Type B pancreatic cell (in vitro differentiated cells): ENCODE results near the gene HSP90AA1. TPM values are rescaled to one million over a fixed set of nuclear protein-coding genes. Genes with fewer than 3 reads are reported as not detected.

Experiments used
- DNase-seq: peaks from one replicate; pipeline ENCODE4 v3.0.0; 2021; ENCODE audit warnings: mixed read lengths; ENCODE audit not compliant: unreplicated experiment; ENCODE audit errors: extremely low spot score
- H3K27ac Mint-ChIP-seq: 2 replicates; pipeline ENCODE4 v1.8.0; 2021; ENCODE audit warnings: mild to moderate bottlenecking, mixed read lengths
- H3K27me3 Mint-ChIP-seq: 2 replicates; pipeline ENCODE4 v1.8.0; 2021; ENCODE audit warnings: mixed read lengths
- H3K36me3 Mint-ChIP-seq: 2 replicates; pipeline ENCODE4 v1.8.0; 2021; ENCODE audit warnings: mixed read lengths
- H3K4me1 Mint-ChIP-seq: one replicate; pipeline ENCODE4 v1.8.0; 2021; ENCODE audit warnings: mixed read lengths; ENCODE audit not compliant: unreplicated experiment
- H3K4me3 Mint-ChIP-seq: 2 replicates; pipeline ENCODE4 v1.8.0; 2021; ENCODE audit warnings: mild to moderate bottlenecking, mixed read lengths
- H3K9me3 Mint-ChIP-seq: 2 replicates; pipeline ENCODE4 v1.8.0; 2021; ENCODE audit warnings: mixed read lengths
- total RNA-seq: library from RNA; stranded (reverse); gene quantifications from 2 replicates; pipeline ENCODE4 v1.2.1, GENCODE V29; 2021; ENCODE audit warnings: low replicate concordance
- TF ChIP-seq, protein P1 (sequence below): fragments of 200-600 bp; sonication (generic); conservative IDR thresholded peaks from 2 replicates; pipeline ENCODE4 v1.5.0; 2021; ENCODE audit warnings: antibody characterized with exemption, mild to moderate bottlenecking

Gene HSP90AA1
- total RNA-seq, 1 donor from 2014 or later, result 585 TPM

DNA sequence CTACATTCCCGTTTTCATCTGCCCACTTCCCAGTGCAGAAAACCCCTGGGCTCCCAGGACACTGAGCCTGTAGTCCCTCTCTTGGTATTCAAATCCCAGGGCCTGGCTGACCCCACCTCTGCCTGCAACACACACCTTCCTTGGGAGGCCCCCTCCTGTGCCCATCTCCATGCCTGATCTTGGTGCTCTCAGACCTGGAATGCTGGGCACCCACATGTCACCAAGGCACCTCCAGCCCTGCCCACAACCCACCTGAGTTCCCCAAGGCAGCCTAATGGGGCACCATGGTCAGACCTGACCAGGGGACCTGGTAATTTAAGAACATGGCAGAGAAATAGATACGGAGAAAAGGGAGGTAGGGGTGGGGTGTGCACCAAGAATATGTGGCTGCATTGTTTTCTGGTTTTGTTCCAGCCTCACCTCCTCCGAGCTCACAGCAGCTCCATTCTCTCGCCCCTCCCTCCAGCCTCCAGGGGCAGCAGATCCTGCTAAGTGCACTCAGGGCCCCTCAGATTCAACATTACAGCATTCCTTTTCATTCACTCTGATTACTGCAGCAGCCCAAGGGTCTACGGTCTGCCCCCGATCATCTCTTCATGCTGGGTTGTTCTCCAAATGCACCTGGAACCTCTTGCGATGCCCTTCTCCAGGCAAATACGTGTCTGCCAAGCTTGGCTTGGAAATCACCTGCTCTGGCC is 9.2 kb upstream of the HSP90AA1 start:
- peak overlapping the region; percentile 93 for H3K27ac Mint-ChIP-seq
- peaks cover 12% of the 10 kb centered on the region for H3K4me1 Mint-ChIP-seq
- no peaks in the 10 kb centered on the region for H3K36me3 Mint-ChIP-seq

DNA sequence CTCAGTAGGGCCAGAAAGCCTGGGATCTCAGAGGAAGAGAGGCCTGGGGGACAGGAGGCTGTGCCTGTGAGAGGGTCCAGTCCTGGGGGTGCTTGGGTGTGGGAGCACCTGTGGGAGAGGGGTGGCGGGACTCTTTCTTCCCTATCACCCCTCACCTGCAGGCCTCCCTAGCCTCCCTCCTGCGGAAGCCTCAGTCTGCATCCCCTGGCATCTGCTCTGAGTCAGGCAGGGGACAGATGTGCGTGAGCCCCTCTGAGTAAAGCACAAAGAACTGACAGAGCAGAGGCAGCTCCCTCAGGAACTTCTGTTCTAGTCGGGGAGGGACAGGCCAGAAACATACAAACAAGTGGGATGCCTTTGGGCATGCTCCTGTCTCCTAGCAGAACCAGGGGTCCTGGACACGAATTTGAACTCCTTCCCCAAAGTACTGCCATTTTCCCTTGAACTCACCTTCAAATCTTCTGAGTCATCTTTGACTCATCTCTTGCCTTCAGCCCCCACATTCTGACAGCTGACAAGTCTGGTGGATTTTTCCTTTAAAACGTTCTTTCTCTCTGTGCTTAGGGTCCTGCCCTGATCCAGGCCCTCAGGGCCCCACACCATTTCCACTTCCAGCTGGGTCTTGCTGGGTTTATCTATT is 8.5 kb upstream of the HSP90AA1 start:
- peak overlapping the region; percentile 93 for H3K27ac Mint-ChIP-seq
- H3K27me3 Mint-ChIP-seq, result no peaks in the 10 kb centered on the region
- peak overlapping the region; percentile 55 for H3K4me3 Mint-ChIP-seq
- peaks cover 16% of the 10 kb centered on the region for H3K4me1 Mint-ChIP-seq
- H3K36me3 Mint-ChIP-seq, result no peaks in the 10 kb centered on the region
- TF ChIP-seq, protein P1, sequence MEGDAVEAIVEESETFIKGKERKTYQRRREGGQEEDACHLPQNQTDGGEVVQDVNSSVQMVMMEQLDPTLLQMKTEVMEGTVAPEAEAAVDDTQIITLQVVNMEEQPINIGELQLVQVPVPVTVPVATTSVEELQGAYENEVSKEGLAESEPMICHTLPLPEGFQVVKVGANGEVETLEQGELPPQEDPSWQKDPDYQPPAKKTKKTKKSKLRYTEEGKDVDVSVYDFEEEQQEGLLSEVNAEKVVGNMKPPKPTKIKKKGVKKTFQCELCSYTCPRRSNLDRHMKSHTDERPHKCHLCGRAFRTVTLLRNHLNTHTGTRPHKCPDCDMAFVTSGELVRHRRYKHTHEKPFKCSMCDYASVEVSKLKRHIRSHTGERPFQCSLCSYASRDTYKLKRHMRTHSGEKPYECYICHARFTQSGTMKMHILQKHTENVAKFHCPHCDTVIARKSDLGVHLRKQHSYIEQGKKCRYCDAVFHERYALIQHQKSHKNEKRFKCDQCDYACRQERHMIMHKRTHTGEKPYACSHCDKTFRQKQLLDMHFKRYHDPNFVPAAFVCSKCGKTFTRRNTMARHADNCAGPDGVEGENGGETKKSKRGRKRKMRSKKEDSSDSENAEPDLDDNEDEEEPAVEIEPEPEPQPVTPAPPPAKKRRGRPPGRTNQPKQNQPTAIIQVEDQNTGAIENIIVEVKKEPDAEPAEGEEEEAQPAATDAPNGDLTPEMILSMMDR, result no peak
- no peak for DNase-seq
- no peaks in the 10 kb centered on the region for H3K9me3 Mint-ChIP-seq

More for the DNA sequence above, 9.2 kb upstream of the HSP90AA1 start:
- Mint-ChIP-seq H3K9me3 (no peaks in the 10 kb centered on the region), H3K27me3 (no peaks in the 10 kb centered on the region), H3K4me3 (peak overlapping the region; percentile 73)
- no peak for DNase-seq
- TF ChIP-seq, protein P1, result no peak

DNA sequence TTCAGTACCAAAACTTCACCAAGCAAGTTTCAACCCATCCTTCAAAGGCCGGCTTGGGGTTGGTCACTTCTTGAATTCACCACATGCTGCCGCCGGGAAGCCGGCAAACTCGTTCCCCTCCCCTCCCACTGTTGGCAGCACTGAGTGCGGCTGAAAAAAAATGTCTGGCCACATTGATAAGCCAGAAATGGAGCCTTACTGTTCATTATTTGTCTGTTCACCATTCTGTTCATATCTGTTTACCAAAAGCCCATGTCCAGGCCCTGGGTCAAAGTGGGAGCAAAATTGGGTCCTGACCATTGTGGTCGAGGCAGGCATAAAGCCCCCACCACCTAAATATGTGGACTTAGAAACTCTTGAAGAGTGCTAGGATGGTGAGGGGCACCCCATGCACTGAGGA is 7.3 kb upstream of the HSP90AA1 start:
- Mint-ChIP-seq H3K9me3 (no peaks in the 10 kb centered on the region), H3K27me3 (no peaks in the 10 kb centered on the region), H3K27ac (no peak overlapping the region), H3K4me3 (no peak overlapping the region), H3K36me3 (no peaks in the 10 kb centered on the region), H3K4me1 (peaks cover 24% of the 10 kb centered on the region)
- no peak for DNase-seq
- TF ChIP-seq, protein P1, result no peak

DNA sequence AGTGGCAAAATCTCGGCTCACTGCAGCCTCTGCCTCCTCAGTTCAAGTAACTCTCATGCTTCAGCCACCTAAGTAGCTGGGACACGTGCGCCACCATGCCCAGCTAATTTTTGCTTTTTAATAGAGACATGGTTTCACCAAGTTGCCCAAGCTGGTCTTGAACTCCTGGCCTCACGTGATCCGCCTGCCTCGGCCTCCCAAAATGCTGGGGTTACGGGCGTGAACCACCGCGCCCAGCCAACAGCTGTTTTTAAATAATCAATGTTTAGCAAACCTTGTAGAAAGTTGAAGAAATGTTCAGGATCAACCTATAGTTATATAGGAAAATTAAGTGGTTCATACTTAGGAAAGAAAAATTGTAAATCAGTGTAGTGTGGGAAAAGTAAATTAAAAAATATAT is 6.0 kb upstream of the HSP90AA1 start:
- DNase-seq, result no peak
- no peaks in the 10 kb centered on the region for H3K9me3 Mint-ChIP-seq
- no peak overlapping the region for H3K4me3 Mint-ChIP-seq
- H3K27me3 Mint-ChIP-seq, result no peaks in the 10 kb centered on the region
- H3K36me3 Mint-ChIP-seq, result no peaks in the 10 kb centered on the region
- no peak overlapping the region for H3K27ac Mint-ChIP-seq
- TF ChIP-seq, protein P1, result no peak
- peaks cover 33% of the 10 kb centered on the region for H3K4me1 Mint-ChIP-seq

DNA sequence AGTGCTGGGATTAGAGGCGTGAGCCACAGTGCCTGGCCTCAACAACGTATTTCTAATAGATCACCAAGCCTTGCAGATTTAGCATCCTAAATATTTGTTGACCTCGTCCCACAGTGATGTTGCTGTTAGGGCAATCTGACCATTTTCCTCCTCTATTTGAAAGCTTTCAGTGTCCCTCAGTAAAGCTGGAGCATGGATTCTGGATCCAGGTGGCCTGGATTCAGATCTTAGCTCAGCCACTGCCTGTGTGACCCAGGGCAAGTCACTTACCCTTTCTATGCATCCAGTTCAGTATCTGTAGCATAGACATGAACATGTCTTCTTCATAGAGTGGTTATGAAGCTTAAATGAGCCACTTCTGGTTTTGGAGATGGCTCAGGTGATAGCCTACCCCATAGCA is 3.9 kb upstream of the HSP90AA1 start:
- H3K4me3 Mint-ChIP-seq, result peak overlapping the region; percentile 61
- no peak for DNase-seq
- no peak overlapping the region for H3K27ac Mint-ChIP-seq
- H3K27me3 Mint-ChIP-seq, result no peaks in the 10 kb centered on the region
- peaks cover 6% of the 10 kb centered on the region for H3K36me3 Mint-ChIP-seq
- peaks cover 23% of the 10 kb centered on the region for H3K4me1 Mint-ChIP-seq
- H3K9me3 Mint-ChIP-seq, result no peaks in the 10 kb centered on the region
- TF ChIP-seq, protein P1, result no peak
